ENCODE measurements around the gene NR4A1. TPM values are rescaled to one million over a fixed set of nuclear protein-coding genes. Genes with fewer than 3 reads are reported as not detected.
"Not testable (repeated sequence)": the region's sequence is repeated elsewhere in the genome, so short reads cannot be mapped to it uniquely, and the experiment has no call there.

NR4A1 gene
- total RNA-seq, 2 donors from 2014 or later = 79.2 to 133 TPM

DNA sequence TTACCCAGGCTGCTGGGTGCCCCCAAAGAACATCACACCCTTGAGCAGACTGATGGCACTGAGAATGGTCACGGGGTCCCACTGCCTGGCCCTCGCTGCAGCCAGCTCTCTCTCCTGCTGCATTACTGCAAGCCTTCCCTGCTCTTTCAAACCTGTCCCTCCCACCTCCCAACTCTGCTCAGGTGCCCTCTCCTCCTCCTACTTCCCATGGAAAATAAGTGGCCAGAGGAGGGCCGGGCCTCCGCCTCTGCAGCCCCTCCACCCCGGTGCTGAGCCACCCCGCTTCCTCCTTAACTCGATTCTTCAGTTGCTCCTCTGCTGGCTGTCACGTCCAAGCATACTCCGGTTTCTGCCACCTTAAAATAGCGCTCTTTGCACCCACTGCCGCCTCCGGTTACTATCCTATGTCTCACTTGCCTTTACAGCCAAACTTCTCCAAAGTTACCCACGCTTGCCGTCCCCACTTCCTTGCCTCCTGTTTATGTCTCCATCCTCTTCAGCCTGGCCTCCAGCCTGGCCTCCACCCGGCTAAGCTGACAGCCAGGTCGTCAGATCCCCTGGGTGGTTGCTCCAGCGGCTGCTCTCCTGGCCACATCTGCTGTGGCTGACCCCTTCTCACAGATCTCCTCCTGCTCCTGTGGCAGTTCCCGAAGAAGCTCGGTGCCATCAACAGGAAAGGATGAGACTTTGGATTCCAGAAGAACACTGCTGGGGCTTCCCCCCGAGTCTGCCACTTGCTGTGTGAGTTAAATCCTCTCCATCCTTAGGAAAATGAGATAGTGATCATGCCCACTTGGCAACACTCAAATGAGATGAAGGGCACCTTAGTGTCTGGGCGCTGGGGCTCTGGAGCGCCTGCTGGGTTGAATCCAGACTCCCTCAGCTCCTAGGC lies 35.9 kb downstream of the NR4A1 start:
- Mint-ChIP-seq H3K27me3 (peaks cover 69% of the 10 kb centered on the region), H3K27ac (peak overlapping the region; percentile 77), H3K36me3 (ENCODE audit: low read depth) (peaks cover 4% of the 10 kb centered on the region), H3K4me3 (no peak overlapping the region), H3K4me1 (peaks cover 7% of the 10 kb centered on the region)
- DNase-seq (no peak), ATAC-seq (no peak)
- no peaks in the 10 kb centered on the region for H3K9me3 ChIP-seq (ENCODE audit: control insufficient read depth, low read length, poor library complexity, severe bottlenecking)

DNA sequence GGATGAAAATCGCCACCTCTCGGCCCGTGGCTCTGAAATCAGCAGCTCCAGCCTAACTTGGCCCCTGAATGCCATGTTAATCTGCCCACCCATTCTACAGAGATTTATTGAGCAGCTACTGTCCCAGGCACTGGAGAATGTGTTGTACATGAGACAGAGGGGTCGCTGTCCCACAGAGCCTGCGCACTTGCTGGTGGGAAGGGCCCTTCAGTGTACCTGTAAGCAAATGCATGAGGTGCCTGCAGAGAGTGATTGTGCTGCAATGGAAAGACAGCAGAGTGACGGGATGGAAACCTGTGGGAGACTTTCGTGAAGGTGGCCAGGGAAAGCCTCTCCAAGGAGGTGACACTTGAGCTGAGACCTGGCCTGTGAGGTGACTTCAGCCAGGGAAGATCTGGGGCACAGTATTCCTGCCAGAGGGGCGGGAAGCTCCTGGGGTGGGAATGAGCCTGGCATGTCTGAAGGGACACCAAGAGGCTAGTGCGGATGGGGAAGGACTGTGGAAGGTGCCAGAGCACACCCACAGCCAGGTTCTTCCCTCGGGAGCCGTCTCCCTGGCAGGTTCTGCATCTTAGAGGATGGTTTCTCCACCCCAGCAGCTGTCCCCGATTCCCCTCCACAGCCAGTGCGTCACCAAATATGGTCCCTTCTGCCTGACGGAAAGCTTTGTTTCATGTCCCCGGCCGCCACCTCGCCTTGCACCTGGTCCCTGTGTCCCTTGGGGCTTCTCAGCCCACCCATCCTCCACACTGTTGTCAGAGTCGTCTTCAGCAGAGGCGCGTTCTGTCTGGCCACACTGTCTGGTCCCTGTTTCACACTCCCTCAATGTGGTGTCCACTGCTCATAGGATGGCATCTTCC lies 36.9 kb downstream of the NR4A1 start:
- H3K4me1 Mint-ChIP-seq = peaks cover 7% of the 10 kb centered on the region
- H3K9me3 ChIP-seq (ENCODE audit: control insufficient read depth, low read length, poor library complexity, severe bottlenecking) = no peaks in the 10 kb centered on the region
- ATAC-seq (no peak), DNase-seq (no peak)
- peaks cover 71% of the 10 kb centered on the region for H3K27me3 Mint-ChIP-seq
- no peak overlapping the region for H3K4me3 Mint-ChIP-seq
- H3K36me3 Mint-ChIP-seq (ENCODE audit: low read depth) = peaks cover 4% of the 10 kb centered on the region
- peak overlapping the region; percentile 77 for H3K27ac Mint-ChIP-seq

DNA sequence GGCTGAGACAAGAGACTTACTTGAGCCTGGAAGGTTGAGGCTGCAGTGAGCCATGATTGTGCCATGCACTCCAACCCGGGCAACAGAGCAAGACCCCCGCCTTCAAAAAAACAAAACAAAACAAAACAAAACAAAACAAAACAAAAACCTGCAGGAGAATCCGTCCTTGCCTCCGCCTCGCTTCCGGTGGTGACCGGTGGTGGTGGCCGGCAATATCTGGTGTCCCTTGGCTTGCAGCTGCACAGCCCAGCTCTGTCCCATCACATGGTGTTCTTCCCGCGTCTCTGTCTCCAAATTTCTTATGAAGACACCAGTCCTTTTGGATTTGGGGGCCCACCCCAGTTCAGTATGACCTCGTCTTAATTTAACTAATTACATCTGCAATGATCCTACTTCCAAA lies 38.2 kb downstream of the NR4A1 start:
- peaks cover 2% of the 10 kb centered on the region for H3K4me1 Mint-ChIP-seq
- H3K9me3 ChIP-seq (ENCODE audit: control insufficient read depth, low read length, poor library complexity, severe bottlenecking) = no peaks in the 10 kb centered on the region
- no peak for ATAC-seq
- no peak for DNase-seq
- peaks cover 77% of the 10 kb centered on the region for H3K27me3 Mint-ChIP-seq
- no peak overlapping the region for H3K4me3 Mint-ChIP-seq
- no peak overlapping the region for H3K27ac Mint-ChIP-seq
- peaks cover 4% of the 10 kb centered on the region for H3K36me3 Mint-ChIP-seq (ENCODE audit: low read depth)

DNA sequence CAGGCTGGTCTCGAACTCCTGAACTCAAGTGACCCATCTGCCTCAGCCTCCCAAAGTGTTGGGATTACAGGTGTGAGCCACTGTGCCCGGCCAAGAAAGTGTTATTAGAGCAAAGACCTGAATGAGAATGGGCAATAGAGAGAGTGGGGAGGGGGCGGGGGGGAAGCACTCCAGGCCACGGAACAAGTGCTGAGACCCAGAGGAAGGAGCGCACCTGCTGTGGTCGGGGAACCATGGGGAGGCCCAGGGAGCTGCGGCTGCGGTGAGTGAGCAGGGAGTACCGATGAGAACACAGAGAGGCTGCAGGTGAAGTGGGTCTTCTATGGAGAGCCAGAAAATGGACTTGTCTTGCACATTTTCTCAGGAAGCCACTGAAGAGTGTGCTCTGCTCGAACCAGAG lies 39.0 kb downstream of the NR4A1 start:
- Mint-ChIP-seq H3K4me1 (peaks cover 2% of the 10 kb centered on the region), H3K27me3 (peaks cover 78% of the 10 kb centered on the region), H3K36me3 (ENCODE audit: low read depth) (peaks cover 4% of the 10 kb centered on the region), H3K4me3 (no peak overlapping the region), H3K27ac (no peak overlapping the region)
- H3K9me3 ChIP-seq (ENCODE audit: control insufficient read depth, low read length, poor library complexity, severe bottlenecking) = no peaks in the 10 kb centered on the region
- DNase-seq (no peak), ATAC-seq (no peak)

DNA sequence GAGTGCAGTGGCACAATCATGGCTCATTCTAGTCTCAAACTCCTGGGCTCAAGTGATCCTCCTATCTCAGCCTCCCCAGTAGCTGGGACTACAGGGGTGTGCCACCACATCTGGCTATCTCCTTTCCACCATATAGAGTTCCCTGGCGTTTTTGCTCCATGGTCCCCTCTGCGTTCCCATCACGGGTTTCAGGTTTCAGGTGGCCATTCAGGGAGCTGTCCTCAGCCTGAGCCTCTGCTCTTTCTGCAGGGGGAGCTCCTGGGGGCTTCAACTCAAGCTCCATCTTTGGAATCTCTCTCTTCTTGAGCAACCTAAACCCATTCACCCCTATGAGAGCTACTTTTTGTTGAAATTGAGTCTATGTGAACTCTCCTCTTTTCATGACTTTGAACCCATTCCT lies 39.8 kb downstream of the NR4A1 start:
- no peaks in the 10 kb centered on the region for H3K9me3 ChIP-seq (ENCODE audit: control insufficient read depth, low read length, poor library complexity, severe bottlenecking)
- Mint-ChIP-seq H3K4me3 (no peak overlapping the region), H3K27ac (peak overlapping the region; percentile 87), H3K36me3 (ENCODE audit: low read depth) (peaks cover 4% of the 10 kb centered on the region), H3K27me3 (peaks cover 79% of the 10 kb centered on the region), H3K4me1 (peaks cover 2% of the 10 kb centered on the region)
- no peak for DNase-seq
- no peak for ATAC-seq

DNA sequence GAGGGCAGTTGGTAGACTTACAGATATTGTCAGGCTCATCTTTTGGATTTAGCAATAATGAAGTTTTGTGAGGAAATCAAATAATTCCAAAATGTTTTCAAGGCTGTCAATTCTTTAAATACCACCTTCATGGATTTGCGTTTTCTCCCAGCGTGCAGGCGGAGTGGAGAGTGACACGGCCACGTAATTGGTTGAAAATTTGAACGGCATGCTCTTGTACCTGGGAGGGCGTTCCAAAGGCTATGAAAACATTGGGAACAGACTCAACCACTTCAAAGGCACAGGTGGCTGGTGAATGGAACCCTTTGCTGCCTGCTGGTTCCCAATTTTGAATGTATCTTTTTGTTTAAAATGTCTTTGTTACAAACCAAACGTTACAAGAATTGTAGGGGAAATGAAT lies 40.6 kb downstream of the NR4A1 start:
- peaks cover 73% of the 10 kb centered on the region for H3K27me3 Mint-ChIP-seq
- peaks cover 2% of the 10 kb centered on the region for H3K4me1 Mint-ChIP-seq
- DNase-seq (no peak), ATAC-seq (no peak)
- H3K36me3 Mint-ChIP-seq (ENCODE audit: low read depth) = peaks cover 4% of the 10 kb centered on the region
- H3K4me3 Mint-ChIP-seq = no peak overlapping the region
- no peak overlapping the region for H3K27ac Mint-ChIP-seq
- H3K9me3 ChIP-seq (ENCODE audit: control insufficient read depth, low read length, poor library complexity, severe bottlenecking) = no peaks in the 10 kb centered on the region

DNA sequence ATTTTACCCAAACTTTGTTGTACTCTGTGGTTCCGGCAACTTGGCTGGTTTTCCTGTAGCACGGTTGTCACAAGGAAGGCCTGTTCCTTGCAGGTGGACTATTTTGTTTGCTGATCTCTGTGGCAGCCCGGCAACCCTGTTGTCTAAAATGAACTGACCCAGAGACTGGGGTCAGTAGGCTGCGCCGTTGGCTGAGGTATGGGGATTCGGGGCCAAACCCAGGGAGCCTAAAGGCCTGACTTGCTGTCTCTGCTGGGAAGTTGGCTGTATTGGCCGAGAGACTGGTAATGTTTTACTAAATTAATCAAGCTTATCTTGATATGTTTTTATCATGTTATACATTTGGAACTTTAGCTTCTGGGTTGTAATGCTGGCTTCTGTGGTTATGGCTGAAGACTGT lies 42.1 kb downstream of the NR4A1 start:
- ATAC-seq (no peak), DNase-seq (no peak)
- peaks cover 2% of the 10 kb centered on the region for H3K4me1 Mint-ChIP-seq
- H3K27me3 Mint-ChIP-seq = peaks cover 72% of the 10 kb centered on the region
- no peak overlapping the region for H3K27ac Mint-ChIP-seq
- peaks cover 4% of the 10 kb centered on the region for H3K36me3 Mint-ChIP-seq (ENCODE audit: low read depth)
- no peaks in the 10 kb centered on the region for H3K9me3 ChIP-seq (ENCODE audit: control insufficient read depth, low read length, poor library complexity, severe bottlenecking)
- H3K4me3 Mint-ChIP-seq = no peak overlapping the region

DNA sequence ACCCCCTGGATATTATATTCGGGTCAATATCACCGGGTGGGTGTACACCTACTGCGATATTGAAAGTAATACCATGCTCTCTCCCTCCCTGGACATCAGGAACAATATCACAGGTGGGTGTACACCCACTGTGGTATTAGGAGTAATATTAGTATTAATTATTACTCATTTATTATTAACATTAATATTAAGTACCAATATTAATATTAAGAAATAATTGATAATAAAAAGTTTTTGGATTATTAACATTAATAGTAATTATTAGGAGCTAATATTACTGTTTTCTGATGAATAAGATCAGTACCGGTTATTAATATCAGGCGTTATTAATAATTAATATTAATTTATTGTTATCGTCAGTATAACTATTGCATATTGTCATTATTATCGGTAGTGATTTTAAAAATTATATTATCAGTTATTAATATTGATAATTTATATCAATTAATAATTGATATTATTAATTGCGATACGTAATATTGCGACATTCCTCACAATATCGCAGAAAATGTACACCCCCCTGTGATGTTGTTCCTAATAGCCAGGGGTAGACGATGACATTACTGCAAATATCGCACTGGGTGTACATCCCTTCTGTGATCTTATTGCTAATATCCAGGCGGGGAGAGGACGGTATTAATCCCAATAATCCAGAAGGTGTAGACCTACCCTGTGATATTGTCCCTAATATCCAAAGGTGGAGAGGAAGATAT lies 45.2 kb downstream of the NR4A1 start:
- no peak for ATAC-seq

DNA sequence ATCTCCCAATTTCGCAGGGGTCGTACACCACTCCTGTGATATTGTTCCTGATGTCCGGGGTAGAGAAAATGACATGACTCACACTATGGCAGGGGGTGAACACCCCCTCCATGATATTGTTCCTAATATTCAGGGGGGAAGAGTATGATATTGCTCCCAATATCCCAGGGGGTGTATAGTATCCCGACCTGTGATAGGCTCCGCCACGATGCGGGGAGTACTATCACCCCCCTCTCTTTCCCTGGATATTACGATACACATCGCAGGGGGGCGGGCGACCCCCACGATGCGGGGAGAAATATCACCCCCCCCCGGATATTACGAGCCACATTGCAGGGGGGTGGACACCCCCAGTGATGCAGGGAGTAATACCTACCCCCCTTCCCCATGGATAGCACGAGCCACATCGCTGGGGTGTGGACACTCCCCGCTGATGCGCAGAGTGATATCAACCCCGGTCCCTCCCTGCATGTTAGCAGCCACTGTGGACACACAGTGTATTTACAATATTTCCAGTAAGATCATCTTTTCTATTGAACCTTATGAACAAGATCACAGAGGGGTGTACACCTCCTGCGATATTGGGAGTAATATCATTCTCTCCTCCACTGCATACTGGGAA lies 45.9 kb downstream of the NR4A1 start:
- Mint-ChIP-seq H3K4me1 (no peaks in the 10 kb centered on the region), H3K27ac (no peak overlapping the region), H3K36me3 (ENCODE audit: low read depth) (no peaks in the 10 kb centered on the region), H3K4me3 (no peak overlapping the region), H3K27me3 (peaks cover 65% of the 10 kb centered on the region)
- ATAC-seq = no peak
- H3K9me3 ChIP-seq (ENCODE audit: control insufficient read depth, low read length, poor library complexity, severe bottlenecking) = no peaks in the 10 kb centered on the region
- no peak for DNase-seq

More for the DNA sequence above, 45.2 kb downstream of the NR4A1 start:
- Mint-ChIP-seq H3K27me3 (peaks cover 65% of the 10 kb centered on the region), H3K36me3 (ENCODE audit: low read depth) (no peaks in the 10 kb centered on the region), H3K4me1 (no peaks in the 10 kb centered on the region), H3K27ac (no peak overlapping the region), H3K4me3 (no peak overlapping the region)
- no peaks in the 10 kb centered on the region for H3K9me3 ChIP-seq (ENCODE audit: control insufficient read depth, low read length, poor library complexity, severe bottlenecking)
- DNase-seq = no peak

DNA sequence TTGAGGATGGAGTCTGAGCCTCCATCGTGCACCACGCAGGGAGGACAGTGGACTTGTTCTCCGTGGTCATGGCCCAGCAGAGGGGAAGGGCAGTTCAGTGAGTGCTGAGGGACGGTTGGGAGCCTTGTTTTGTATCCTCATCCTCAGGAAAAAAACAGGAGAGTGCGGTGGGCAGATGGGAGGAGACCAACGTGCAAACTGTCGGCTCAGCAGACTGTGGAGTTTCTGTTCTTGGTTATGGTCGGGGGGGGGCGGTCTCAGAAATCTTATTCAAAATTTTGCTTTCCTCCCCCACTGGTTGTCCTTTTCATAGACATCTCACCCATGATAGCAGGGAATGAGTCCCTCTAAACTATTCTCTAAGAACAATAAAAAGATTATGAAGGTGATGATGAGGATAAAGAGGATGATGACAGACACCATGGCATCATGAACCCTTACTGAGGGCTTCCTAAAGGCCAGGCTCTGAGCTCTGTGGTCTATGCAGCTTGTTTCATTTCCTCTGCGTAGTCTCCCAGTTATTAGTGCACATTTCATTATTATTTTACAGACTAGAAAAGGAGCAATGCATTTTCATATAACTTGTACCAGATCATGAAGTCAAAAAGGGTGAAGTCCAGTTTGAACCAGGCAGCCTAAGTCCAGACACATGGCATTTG lies 53.3 kb downstream of the NR4A1 start:
- peaks cover 76% of the 10 kb centered on the region for H3K27me3 Mint-ChIP-seq
- ATAC-seq; H3K9me3 ChIP-seq (ENCODE audit: control insufficient read depth, low read length, poor library complexity, severe bottlenecking); H3K36me3 Mint-ChIP-seq (ENCODE audit: low read depth); DNase-seq; H3K27ac Mint-ChIP-seq; H3K4me1 Mint-ChIP-seq; H3K4me3 Mint-ChIP-seq: not testable (repeated sequence)
